ENCODE data around the gene PAIP1.
A peak's percentile ranks its signal among the peaks of the same experiment; 100 is the strongest.
"Not testable (repeated sequence)": the region's sequence is repeated elsewhere in the genome, so short reads cannot be mapped to it uniquely, and the experiment has no call there.

The PAIP1 gene

DNA sequence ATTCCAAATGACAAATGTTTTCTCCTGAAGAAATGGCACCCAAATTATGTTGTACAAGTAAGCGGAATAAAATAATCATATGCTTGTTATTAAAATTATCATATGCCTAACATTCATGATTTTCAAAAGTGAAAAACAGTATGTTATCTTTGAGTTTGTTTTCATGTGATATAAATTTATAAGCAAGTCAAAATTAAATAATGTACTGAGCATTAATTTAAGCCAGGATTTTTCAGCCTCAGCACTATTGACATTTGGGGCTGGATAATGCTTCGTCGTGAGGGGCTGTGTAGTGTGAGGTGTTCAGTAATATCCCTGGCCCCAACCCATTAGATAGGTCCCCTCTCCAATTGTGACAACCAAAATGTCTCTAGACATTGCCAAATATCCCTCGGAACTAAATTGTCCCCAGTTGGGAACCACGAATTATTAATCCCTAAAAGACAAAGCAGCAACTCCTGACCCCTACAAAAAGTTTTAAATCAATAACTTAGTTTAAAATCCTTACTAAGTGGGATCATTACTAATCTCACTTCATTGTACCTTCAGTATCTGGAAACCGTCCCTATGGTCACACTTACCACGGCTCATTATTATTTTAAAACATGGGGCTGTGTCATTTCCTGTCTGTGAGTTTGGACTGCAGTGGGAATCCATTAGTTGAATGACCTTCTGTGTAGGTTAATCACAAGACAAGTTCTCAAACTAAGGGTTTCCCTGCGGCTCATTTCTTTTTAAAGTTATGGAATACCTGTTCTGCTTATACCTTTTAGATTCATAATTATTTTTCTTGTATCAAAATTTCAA is 44.8 kb upstream of the PAIP1 start:
- peak overlapping the region; percentile 88 for H3K4me3 ChIP-seq (ENCODE audit: low read length)
- no peak for DNase-seq (ENCODE audit: low read depth)
- TF ChIP-seq, protein P1, sequence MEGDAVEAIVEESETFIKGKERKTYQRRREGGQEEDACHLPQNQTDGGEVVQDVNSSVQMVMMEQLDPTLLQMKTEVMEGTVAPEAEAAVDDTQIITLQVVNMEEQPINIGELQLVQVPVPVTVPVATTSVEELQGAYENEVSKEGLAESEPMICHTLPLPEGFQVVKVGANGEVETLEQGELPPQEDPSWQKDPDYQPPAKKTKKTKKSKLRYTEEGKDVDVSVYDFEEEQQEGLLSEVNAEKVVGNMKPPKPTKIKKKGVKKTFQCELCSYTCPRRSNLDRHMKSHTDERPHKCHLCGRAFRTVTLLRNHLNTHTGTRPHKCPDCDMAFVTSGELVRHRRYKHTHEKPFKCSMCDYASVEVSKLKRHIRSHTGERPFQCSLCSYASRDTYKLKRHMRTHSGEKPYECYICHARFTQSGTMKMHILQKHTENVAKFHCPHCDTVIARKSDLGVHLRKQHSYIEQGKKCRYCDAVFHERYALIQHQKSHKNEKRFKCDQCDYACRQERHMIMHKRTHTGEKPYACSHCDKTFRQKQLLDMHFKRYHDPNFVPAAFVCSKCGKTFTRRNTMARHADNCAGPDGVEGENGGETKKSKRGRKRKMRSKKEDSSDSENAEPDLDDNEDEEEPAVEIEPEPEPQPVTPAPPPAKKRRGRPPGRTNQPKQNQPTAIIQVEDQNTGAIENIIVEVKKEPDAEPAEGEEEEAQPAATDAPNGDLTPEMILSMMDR (conservative IDR thresholded peaks at IDR 0.05; ENCODE audit: low read depth, low read length): no peak

DNA sequence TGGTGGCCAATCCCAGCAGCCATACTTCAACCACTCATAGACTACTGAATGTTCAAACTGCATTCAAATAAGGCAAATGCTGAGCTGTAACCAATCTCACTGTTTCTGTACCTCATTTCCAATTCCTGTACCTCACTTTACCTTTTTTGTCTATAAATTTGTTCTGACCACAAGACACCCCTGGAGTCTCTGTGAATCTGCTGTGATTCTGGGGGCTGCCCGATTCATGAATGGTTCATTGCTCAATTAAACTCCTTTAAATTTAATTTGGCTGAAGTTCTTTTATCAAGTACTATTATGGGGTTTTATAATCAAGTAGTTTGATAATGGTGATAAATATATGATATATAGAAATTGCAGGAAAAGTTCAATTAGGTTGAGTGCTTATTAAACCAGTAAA is 42.0 kb upstream of the PAIP1 start:
- not testable (repeated sequence) for H3K4me3 ChIP-seq (ENCODE audit: low read length)

DNA sequence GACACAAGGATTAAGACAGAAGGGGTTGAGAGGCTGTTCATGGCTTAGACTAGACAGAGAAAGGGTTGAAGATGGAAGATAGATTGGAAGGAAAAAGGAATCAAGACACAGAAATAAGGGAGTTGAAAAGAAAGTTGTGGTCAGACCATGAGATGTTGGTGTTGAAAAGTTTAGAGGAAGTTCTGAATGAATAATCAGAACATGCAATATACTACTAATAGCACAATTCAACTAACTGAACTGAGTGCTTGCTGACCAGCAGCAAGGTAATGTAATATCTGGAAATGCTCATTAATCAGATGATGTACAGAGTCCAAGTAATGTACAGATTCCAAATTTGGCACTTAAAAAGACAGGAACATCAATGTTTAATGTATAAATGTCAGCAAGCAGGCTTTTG is 35.5 kb upstream of the PAIP1 start:
- no peak for DNase-seq (ENCODE audit: low read depth)
- H3K4me3 ChIP-seq (ENCODE audit: low read length): no peak overlapping the region
- TF ChIP-seq, protein P1 (conservative IDR thresholded peaks at IDR 0.05; ENCODE audit: low read depth, low read length): no peak

More for the DNA sequence above, 42.0 kb upstream of the PAIP1 start:
- DNase-seq (ENCODE audit: low read depth): not testable (repeated sequence)

DNA sequence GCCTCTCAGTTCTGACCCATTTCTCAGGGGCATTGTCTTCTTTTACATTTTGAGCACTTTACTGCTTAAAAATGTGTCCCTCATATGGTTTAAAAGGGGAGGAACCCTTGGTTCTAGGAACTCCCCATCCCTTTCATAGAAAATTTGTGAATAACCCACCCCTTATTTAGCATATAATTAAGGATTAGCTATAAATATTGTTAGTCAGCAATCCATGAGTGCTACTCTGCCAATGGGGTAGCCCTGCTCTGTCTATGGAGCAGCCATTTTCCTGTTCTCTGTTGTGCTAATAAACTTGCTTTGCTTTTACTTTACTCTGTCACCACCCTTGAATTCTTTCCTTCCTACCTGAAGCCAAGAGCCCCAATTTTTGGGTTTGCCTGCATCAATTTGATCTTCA is 33.8 kb upstream of the PAIP1 start:
- H3K4me3 ChIP-seq (ENCODE audit: low read length): no peak overlapping the region

DNA sequence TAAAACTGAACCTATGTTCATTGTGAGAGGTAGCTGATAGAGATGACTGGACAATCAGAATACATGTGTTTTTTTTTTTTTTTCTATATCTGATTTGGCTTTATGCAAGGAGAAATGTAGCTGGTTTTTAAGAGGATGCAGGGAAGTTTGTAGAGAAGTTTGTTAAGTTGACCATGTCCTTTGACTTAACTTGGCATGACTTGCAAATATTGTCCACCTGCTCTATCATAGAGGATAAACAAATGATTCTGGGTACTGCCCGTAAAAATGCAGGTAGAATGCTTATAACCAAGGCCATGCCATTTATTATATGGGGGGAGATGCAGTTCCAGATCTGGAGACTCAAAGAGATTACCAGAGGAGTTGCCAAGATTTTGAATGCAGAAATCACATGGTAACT is 32.4 kb upstream of the PAIP1 start:
- TF ChIP-seq, protein P1 (conservative IDR thresholded peaks at IDR 0.05; ENCODE audit: low read depth, low read length): no peak
- H3K4me3 ChIP-seq (ENCODE audit: low read length): no peak overlapping the region
- DNase-seq (ENCODE audit: low read depth): no peak

More for the DNA sequence above, 33.8 kb upstream of the PAIP1 start:
- DNase-seq (ENCODE audit: low read depth): no peak
- TF ChIP-seq, protein P1 (conservative IDR thresholded peaks at IDR 0.05; ENCODE audit: low read depth, low read length): no peak

DNA sequence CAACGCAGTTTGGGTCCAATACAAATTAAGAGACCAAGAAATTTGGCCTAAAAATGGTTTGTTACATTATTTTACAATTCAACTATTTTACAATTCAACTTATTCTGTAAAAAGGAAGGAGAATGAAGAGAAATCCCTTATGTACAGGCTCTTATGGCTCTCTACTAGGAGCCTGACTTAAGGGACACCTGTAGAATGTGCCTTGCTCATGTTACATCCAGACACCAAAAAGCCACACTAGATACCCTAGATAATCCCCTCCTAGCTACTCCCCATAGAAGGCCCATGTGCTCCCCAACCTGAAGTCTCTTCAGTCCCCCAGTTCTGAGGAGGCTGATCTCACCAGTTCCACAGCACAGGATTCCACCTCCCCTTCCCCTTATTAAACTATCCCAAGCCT is 32.0 kb upstream of the PAIP1 start:
- H3K4me3 ChIP-seq (ENCODE audit: low read length): no peak overlapping the region
- DNase-seq (ENCODE audit: low read depth): no peak
- TF ChIP-seq, protein P1 (conservative IDR thresholded peaks at IDR 0.05; ENCODE audit: low read depth, low read length): no peak

DNA sequence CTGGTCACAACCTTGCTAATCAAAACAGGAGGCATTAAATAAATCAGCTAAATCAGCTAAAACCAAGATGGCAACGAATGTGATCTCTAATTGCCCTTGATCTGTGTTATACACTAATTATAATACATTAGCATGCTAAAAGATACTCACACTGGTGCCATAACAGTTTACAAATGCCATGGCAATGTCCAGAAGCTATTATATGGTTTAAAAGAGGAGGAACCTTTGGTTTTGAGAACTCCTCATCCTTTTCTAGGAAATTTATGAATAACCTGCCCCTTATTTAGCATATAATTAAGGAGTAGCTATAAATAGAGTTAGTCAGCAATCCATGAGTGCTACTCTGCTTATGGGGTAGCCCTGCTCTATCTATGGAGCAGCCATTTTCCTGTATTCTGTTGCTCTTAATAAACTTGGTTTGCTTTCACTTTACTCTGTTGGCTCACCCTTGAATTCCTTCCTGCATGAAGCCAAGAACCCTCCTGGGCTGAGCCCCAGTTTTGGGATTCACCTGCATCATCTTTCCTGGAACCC is 27.4 kb upstream of the PAIP1 start:
- no peak overlapping the region for H3K4me3 ChIP-seq (ENCODE audit: low read length)
- TF ChIP-seq, protein P1 (conservative IDR thresholded peaks at IDR 0.05; ENCODE audit: low read depth, low read length): no peak
- no peak for DNase-seq (ENCODE audit: low read depth)

All from retinal pigment epithelial cell (primary cell).